Esophagus (tissue), 2 donors: ENCODE data around the gene KLHL25. TPM values are rescaled to one million over a fixed set of nuclear protein-coding genes. Genes with fewer than 3 reads are reported as not detected.

Source experiments
- H3K27ac ChIP-seq, 2 donors: one replicate each; pipeline ENCODE4 v1.5.1; 2013; ENCODE audit warnings: low read depth in 2 of 2, mild to moderate bottlenecking in 2 of 2, inconsistent platforms in 1 of 2, low read length in 1 of 2, moderate library complexity in 1 of 2
- H3K27me3 ChIP-seq, 2 donors: one replicate each; pipeline ENCODE4 v1.6.1; 2013; ENCODE audit warnings: low read length in 2 of 2, control low read depth in 1 of 2, mild to moderate bottlenecking in 1 of 2; ENCODE audit not compliant: insufficient read depth in 2 of 2, control insufficient read depth in 1 of 2
- H3K36me3 ChIP-seq, 2 donors: one replicate each; pipeline ENCODE4 v1.6.1; 2013; ENCODE audit warnings: low read length in 1 of 2; ENCODE audit not compliant: control insufficient read depth in 2 of 2, insufficient read depth in 2 of 2
- H3K4me1 ChIP-seq, 2 donors: one replicate each; pipeline ENCODE4 v1.6.1; 2013; ENCODE audit warnings: low read length in 1 of 2; ENCODE audit not compliant: control insufficient read depth in 2 of 2, insufficient read depth in 2 of 2
- H3K4me3 ChIP-seq, 2 donors: one replicate each; pipeline ENCODE4 v1.5.1; 2013; ENCODE audit warnings: low read length in 2 of 2, mild to moderate bottlenecking in 2 of 2, low read depth in 1 of 2, moderate library complexity in 1 of 2
- H3K9me3 ChIP-seq, 2 donors: one replicate each; pipeline ENCODE4 v1.6.1; 2013; ENCODE audit warnings: mild to moderate bottlenecking in 2 of 2, low read depth in 1 of 2, low read length in 1 of 2, moderate library complexity in 1 of 2; ENCODE audit not compliant: control insufficient read depth in 2 of 2, insufficient read depth in 1 of 2
- WGBS, 2 donors: extraction: QIAGEN DNeasy Blood & Tissue Kit; methylation state at CpG; one replicate each; pipeline ENCODE4 v1.1.7; 2013; 5-methylcytosine and 5-hydroxymethylcytosine counted together
- polyA plus RNA-seq, 2 donors: library from polyadenylated mRNA; stranded (reverse); fragments of 200-250 nt; gene quantifications; one replicate each; pipeline ENCODE4 v1.2.3, GENCODE V29; 2013
- donor health status: healthy with polysubstance abuse.
- donor health status: Bipolar disorder and iron deficiency.

Gene KLHL25
- polyA plus RNA-seq, 2 donors = 4.2 to 4.5 TPM

GRCh38 chr15:85726454-85726853 lies 68.3 kb downstream of the KLHL25 start:
- H3K36me3 ChIP-seq = peaks cover 7 to 25% of the 10 kb centered on the region in 2 donors
- no peaks in the 10 kb centered on the region for H3K9me3 ChIP-seq
- H3K4me1 ChIP-seq = no peaks in the 10 kb centered on the region
- 71 to 79% methylated on average over 2 of the region's 2 CpGs for WGBS, 2 donors
- H3K27me3 ChIP-seq = no peaks in the 10 kb centered on the region
- H3K4me3 ChIP-seq = no peak overlapping the region
- H3K27ac ChIP-seq = no peak overlapping the region

GRCh38 chr15:85725564-85725963 lies 69.2 kb downstream of the KLHL25 start:
- no peaks in the 10 kb centered on the region for H3K27me3 ChIP-seq
- peak overlapping the region; percentile 28 to 47 for H3K27ac ChIP-seq
- peaks cover 7 to 25% of the 10 kb centered on the region in 2 donors for H3K36me3 ChIP-seq
- 85 to 86% methylated on average over 4 of the region's 4 CpGs for WGBS, 2 donors
- no peak overlapping the region for H3K4me3 ChIP-seq
- H3K4me1 ChIP-seq = no peaks in the 10 kb centered on the region
- H3K9me3 ChIP-seq = no peaks in the 10 kb centered on the region

GRCh38 chr15:85725019-85725418 lies 69.7 kb downstream of the KLHL25 start:
- H3K27ac ChIP-seq = peak overlapping the region in 1 of 2 donors; percentile 13
- no peak overlapping the region for H3K4me3 ChIP-seq
- H3K9me3 ChIP-seq = no peaks in the 10 kb centered on the region
- 72 to 82% methylated on average over 3 of the region's 3 CpGs for WGBS, 2 donors
- H3K36me3 ChIP-seq = peaks cover 7 to 26% of the 10 kb centered on the region in 2 donors
- no peaks in the 10 kb centered on the region for H3K27me3 ChIP-seq
- no peaks in the 10 kb centered on the region for H3K4me1 ChIP-seq

- Histone ChIP-seq H3K27ac (peak overlapping the region; percentile 11 to 30), H3K9me3 (no peaks in the 10 kb centered on the region), H3K36me3 (peaks cover 7 to 31% of the 10 kb centered on the region in 2 donors), H3K27me3 (no peaks in the 10 kb centered on the region), H3K4me3 (no peak overlapping the region), H3K4me1 (no peaks in the 10 kb centered on the region)
- 54 to 55% methylated on average over 10 of the region's 10 CpGs for WGBS, 2 donors
Measured at GRCh38 chr15:85723960-85724945, 70.5 kb downstream of the KLHL25 start.

DNA sequence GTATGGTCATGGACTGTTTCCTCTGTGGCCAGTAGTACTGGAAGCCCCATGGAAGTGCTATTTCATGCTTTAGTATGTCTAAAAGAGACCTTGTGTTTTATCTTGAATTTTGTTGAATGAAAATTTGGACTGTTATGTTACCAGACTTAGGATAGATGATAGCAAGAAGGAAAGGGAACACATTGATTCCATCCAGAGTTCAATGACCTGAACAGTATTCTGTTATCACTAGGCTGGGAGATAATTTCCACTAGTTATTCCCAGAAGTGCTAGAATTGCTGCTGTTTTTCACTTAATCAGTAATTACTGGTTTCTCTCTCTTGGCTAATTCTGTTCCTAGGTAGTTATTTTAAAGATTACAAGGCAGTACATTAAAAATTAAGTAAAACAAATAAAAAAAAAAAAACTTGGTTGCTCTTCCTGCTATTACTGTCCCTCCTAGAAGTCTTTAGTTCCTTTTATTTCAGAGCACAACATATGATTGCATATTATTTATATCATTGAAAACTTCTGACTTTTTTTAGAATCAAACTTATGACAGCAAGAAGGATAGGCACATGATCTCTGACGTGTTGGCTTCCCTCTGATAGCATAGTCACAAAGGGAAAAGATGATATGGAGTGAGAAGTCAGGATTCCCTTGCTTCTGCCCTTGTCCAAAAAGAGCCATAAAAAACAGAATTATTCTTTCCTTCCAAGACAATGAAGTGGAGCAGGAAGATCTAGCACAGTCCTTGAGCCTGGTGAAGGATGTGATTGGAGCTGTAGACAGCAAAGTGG lies 72.2 kb downstream of the KLHL25 start:
- WGBS, 2 donors = 66 to 73% methylated on average over 1 of the region's 1 CpG
- Histone ChIP-seq H3K27me3 (no peaks in the 10 kb centered on the region), H3K27ac (no peak overlapping the region), H3K4me1 (no peaks in the 10 kb centered on the region), H3K36me3 (peaks cover 7 to 27% of the 10 kb centered on the region in 2 donors), H3K4me3 (no peak overlapping the region), H3K9me3 (no peaks in the 10 kb centered on the region)

GRCh38 chr15:85718981-85719380 lies 75.7 kb downstream of the KLHL25 start:
- Histone ChIP-seq H3K27me3 (no peaks in the 10 kb centered on the region), H3K36me3 (peaks cover 4 to 22% of the 10 kb centered on the region in 2 donors), H3K4me1 (no peaks in the 10 kb centered on the region), H3K27ac (no peak overlapping the region), H3K9me3 (no peaks in the 10 kb centered on the region), H3K4me3 (no peak overlapping the region)
- 97 to 98% methylated on average over 4 of the region's 4 CpGs for WGBS, 2 donors

- Histone ChIP-seq H3K9me3 (no peaks in the 10 kb centered on the region), H3K4me1 (no peaks in the 10 kb centered on the region), H3K27ac (no peak overlapping the region), H3K27me3 (no peaks in the 10 kb centered on the region), H3K36me3 (peaks cover 4 to 20% of the 10 kb centered on the region in 2 donors), H3K4me3 (no peak overlapping the region)
- WGBS, 2 donors = 85 to 89% methylated on average over 12 of the region's 12 CpGs
Measured at GRCh38 chr15:85718271-85718971, 76.3 kb downstream of the KLHL25 start.

GRCh38 chr15:85717212-85717611 lies 77.5 kb downstream of the KLHL25 start:
- Histone ChIP-seq H3K9me3 (no peaks in the 10 kb centered on the region), H3K36me3 (peaks cover 0 to 14% of the 10 kb centered on the region in 2 donors), H3K4me3 (no peak overlapping the region), H3K27ac (no peak overlapping the region), H3K27me3 (no peaks in the 10 kb centered on the region), H3K4me1 (no peaks in the 10 kb centered on the region)
- WGBS, 2 donors = 90 to 92% methylated on average over 2 of the region's 2 CpGs

DNA sequence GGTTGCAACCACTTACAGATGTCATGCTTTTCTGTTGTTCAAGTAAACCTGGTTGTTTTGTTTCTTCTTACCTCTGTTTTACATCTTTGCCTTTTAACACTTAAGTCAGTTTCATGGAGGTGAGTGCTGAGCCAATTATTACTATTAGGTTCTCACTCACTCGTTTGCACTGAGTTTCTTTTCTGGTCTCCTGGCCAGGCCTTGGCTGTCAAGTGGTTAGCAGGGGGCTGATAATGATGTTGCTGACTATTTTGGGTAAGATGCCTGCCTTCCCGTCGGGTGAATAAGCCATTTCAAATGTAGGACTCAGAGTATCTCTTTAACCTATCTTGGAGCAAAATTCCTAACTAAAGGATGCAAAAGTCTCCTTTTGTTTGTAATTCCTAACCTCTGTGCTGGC lies 78.5 kb downstream of the KLHL25 start:
- H3K4me1 ChIP-seq = no peaks in the 10 kb centered on the region
- H3K4me3 ChIP-seq = no peak overlapping the region
- 71 to 80% methylated on average over 3 of the region's 3 CpGs for WGBS, 2 donors
- peaks cover 0 to 14% of the 10 kb centered on the region in 2 donors for H3K36me3 ChIP-seq
- no peaks in the 10 kb centered on the region for H3K27me3 ChIP-seq
- H3K9me3 ChIP-seq = no peaks in the 10 kb centered on the region
- no peak overlapping the region for H3K27ac ChIP-seq
